Thyroid gland (tissue), 4 donors: Measurements from ENCODE around the gene HYAL1. TPM values are rescaled to one million over a fixed set of nuclear protein-coding genes. Genes with fewer than 3 reads are reported as not detected.

Source experiments
- DNase-seq, 2 donors: peaks; one replicate each; pipeline ENCODE4 v3.0.0-alpha.2; 2019
- H3K27ac ChIP-seq, 3 donors: fragments of 200-600 bp; sonication (generic); 1 replicate in 2 of 3; 2 replicates in 1 of 3; pipeline ENCODE4 v1.5.1; 2016 to 2019; ENCODE audit warnings: mild to moderate bottlenecking in 1 of 3, moderate library complexity in 1 of 3
- H3K27me3 ChIP-seq: fragments of 200-600 bp; sonication (generic); one replicate; pipeline ENCODE4 v1.5.1; 2019
- H3K36me3 ChIP-seq, 2 donors: fragments of 200-600 bp; sonication (generic); one replicate each; pipeline ENCODE4 v1.5.1; 2016 to 2019
- H3K4me1 ChIP-seq, 2 donors: fragments of 200-600 bp; sonication (generic); one replicate each; pipeline ENCODE4 v1.5.1; 2017 to 2019
- H3K4me3 ChIP-seq, 3 donors: fragments of 200-600 bp; sonication (generic); replicated peaks in 1 of 3; 1 replicate in 2 of 3; 2 replicates in 1 of 3; pipeline ENCODE4 v1.5.1; 2016; ENCODE audit warnings: mild to moderate bottlenecking in 1 of 3
- H3K9me3 ChIP-seq: fragments of 200-600 bp; sonication (generic); one replicate; pipeline ENCODE4 v1.5.1; 2017
- POLR2A ChIP-seq, 2 donors: fragments of 450-650 bp; IDR thresholded peaks; one replicate each; pipeline ENCODE4 v1.6.1; 2017; ENCODE audit warnings: antibody characterized with exemption in 2 of 2, mild to moderate bottlenecking in 2 of 2, moderate library complexity in 1 of 2
- WGBS, 2 donors: methylation state at CpG; one replicate each; pipeline ENCODE4 v1.1.5; 2017; 5-methylcytosine and 5-hydroxymethylcytosine counted together
- intact Hi-C: fragments of 100-400 bp; cut with DNase I; formaldehyde crosslinking; loops from one replicate; pipeline ENCODE4 v1.15.1; 2023
- total RNA-seq, 4 donors: library from RNA; depleted of rRNA; stranded (reverse); fragments of >200 nt; gene quantifications; one replicate each; pipeline ENCODE4 v1.2.3, GENCODE V29; 2016
- TF ChIP-seq, protein P1 (sequence below), 6 experiments: fragments of 200-600 bp in 3 of 6; fragments of 450-650 bp in 3 of 6; sonication (generic) in 3 of 6; IDR thresholded peaks; one replicate each; pipeline ENCODE4 v1.5.1; 2016 to 2019; ENCODE audit warnings: antibody characterized with exemption in 6 of 6, mild to moderate bottlenecking in 2 of 6, inconsistent platforms in 1 of 6, moderate library complexity in 1 of 6

Gene HYAL1
- total RNA-seq, 4 donors from 2014 or later = 5.8 to 13.8 (median 9.7) TPM

DNA sequence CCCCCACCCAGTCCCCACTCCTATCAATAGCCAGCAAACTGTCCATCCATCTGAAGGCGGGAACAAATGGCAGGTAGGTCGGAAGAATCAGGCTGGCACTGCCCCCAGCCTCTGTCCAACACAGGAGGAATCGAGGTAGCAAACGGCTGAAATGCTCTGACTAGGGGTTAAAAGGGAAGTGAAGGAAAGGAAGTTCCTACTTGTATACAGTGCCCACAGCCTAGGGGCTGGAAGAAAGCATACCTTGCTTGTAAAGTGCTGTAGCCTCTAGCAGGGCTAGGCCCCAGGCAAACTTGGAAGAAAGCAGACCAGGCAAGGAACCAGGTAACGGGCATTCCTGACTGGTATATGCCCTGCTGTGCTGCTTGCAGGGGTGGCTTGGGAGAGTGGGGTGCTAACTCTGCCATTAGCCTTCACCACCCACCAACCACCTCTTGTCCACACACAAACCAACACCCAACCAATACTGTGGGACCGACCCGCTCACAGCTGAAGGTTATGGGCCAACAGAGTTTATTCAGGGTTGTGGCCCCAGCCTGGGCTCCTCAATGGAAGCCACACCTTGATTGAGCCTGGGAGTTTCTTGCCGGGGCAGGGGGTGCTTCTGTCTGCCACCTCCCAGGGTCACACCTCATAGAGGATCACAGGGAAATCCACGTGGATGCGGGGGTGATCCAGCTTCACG lies 22.3 kb upstream of the HYAL1 start:
- Histone ChIP-seq H3K36me3 (peaks cover 15 to 16% of the 10 kb centered on the region in 2 donors), H3K4me1 (peaks cover 20 to 33% of the 10 kb centered on the region in 2 donors), H3K27me3 (no peaks in the 10 kb centered on the region), H3K9me3 (no peaks in the 10 kb centered on the region), H3K4me3 (no peak overlapping the region), H3K27ac (peak overlapping the region in 1 of 3 donors; percentile 98)
- TF ChIP-seq, protein P1, sequence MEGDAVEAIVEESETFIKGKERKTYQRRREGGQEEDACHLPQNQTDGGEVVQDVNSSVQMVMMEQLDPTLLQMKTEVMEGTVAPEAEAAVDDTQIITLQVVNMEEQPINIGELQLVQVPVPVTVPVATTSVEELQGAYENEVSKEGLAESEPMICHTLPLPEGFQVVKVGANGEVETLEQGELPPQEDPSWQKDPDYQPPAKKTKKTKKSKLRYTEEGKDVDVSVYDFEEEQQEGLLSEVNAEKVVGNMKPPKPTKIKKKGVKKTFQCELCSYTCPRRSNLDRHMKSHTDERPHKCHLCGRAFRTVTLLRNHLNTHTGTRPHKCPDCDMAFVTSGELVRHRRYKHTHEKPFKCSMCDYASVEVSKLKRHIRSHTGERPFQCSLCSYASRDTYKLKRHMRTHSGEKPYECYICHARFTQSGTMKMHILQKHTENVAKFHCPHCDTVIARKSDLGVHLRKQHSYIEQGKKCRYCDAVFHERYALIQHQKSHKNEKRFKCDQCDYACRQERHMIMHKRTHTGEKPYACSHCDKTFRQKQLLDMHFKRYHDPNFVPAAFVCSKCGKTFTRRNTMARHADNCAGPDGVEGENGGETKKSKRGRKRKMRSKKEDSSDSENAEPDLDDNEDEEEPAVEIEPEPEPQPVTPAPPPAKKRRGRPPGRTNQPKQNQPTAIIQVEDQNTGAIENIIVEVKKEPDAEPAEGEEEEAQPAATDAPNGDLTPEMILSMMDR (IDR thresholded peaks at IDR 0.05) = no peak
- TF ChIP-seq POLR2A (IDR thresholded peaks at IDR 0.05) = no peak
- DNase-seq = no peak
- WGBS, 2 donors = 81 to 87% methylated on average over 10 to 11 of the region's 11 CpGs
- intact Hi-C loops = loop anchor here (5.0 kb wide), 1 partner anchor 33 kb away; the partner anchor contains the start of gene IFRD2

DNA sequence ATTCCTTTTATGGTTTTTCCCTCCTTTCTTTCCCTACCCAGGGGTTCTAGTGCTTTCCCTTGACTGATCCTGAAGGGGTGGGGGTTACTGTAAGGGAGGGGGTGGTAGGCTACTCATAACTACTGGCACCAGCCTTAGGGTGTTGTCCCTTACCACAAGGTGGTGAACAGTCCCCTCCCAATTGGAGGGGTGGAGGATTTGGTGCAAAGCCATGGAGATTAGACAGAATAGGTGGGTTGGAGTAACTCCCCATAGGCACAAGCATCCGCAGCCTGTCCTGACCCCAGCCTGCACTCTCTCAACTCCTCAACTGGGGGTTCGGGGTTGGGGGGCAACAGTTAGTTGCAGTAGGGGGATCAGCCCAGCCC lies 21.7 kb upstream of the HYAL1 start:
- no peaks in the 10 kb centered on the region for H3K9me3 ChIP-seq
- no peaks in the 10 kb centered on the region for H3K27me3 ChIP-seq
- TF ChIP-seq, protein P1 (IDR thresholded peaks at IDR 0.05) = no peak
- no peak for TF ChIP-seq POLR2A (IDR thresholded peaks at IDR 0.05)
- intact Hi-C loops = loop anchor here (5.0 kb wide), 1 partner anchor 33 kb away; the partner anchor contains the start of gene IFRD2
- H3K27ac ChIP-seq = peak overlapping the region in 2 of 3 donors; percentile 32 to 98
- no peak for DNase-seq
- no peak overlapping the region for H3K4me3 ChIP-seq
- peaks cover 10% of the 10 kb centered on the region in 2 donors for H3K36me3 ChIP-seq
- WGBS, 2 donors = 81 to 86% methylated on average over 2 of the region's 2 CpGs
- H3K4me1 ChIP-seq = peaks cover 25 to 38% of the 10 kb centered on the region in 2 donors

DNA sequence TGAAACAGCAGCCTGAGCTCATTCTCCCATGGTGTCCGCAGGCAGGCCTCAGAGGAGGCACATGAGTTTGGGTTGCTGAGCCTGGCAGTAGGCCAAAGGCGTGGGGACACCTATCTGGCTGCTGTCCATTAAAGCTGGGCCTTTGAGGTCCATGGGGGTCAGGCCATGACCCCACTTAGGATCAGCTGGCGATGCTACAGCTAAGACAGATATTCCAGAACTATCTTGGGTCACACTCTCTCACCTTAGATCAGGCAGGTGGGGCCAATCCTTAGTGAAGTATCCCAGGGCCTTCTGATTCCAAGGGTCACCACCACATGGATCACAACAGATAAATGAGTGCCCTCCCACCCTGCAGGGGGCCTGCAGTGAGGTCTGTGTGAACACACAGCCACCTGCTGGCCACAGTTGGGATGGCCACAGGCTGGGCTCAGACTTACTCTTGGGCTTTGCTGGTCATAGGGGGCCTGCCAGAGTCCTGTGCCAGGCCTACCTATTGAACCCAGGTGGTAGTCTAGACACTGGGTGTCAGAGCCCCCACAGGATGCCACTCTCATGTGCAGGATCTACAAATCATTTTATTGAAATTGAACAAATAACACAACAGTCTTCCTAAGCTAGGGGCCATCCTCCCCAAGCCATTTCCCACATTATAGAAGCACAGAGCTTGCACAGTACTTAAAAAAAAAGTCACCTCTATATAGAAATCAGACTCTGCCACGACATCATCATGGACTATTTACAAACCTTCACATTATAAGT lies 21.2 kb upstream of the HYAL1 start:
- H3K4me3 ChIP-seq = no peak overlapping the region

DNA sequence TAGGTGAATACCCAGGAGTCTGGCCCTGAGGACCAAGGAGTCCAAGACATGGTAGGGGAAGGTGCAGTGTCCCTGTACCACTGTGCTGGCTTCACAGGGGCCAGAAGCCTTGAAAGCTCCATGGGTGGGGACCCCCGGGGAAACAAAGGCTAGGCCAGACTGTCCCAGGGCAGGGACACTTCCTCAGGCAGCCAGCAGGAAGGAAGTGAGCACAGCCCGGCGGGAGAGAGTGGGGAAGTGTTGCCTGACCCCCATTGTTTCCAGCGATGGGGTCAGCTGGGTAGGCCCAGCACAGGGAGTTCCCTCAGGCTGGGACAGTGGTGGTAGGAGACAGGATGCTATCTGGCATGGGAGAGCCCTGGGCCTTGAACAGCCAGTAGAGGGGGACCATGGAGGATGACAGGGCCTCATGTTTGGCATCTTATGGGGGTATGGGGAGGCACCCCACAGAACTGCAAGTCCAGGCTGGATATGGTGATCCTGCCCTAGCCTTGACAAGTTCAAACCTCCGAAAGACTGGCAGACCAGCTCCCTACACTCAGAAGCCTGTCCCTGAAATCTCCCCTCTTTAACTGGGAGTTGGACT lies 20.3 kb upstream of the HYAL1 start:
- DNase-seq = no peak
- 79 to 81% methylated on average over 4 to 5 of the region's 5 CpGs for whole genome bisulfite sequencing, 2 donors
- H3K27me3 ChIP-seq = no peaks in the 10 kb centered on the region
- intact Hi-C loops = no loop called here
- H3K9me3 ChIP-seq = no peaks in the 10 kb centered on the region
- peaks cover 4 to 5% of the 10 kb centered on the region in 2 donors for H3K36me3 ChIP-seq
- TF ChIP-seq, protein P1 (IDR thresholded peaks at IDR 0.05) = no peak
- no peak for TF ChIP-seq POLR2A (IDR thresholded peaks at IDR 0.05)
- peak overlapping the region; percentile 22 to 98 (median 96) for H3K27ac ChIP-seq
- no peak overlapping the region for H3K4me3 ChIP-seq
- H3K4me1 ChIP-seq = peaks cover 31 to 51% of the 10 kb centered on the region in 2 donors

More for the DNA sequence above, 21.2 kb upstream of the HYAL1 start:
- Histone ChIP-seq H3K36me3 (peaks cover 4 to 5% of the 10 kb centered on the region in 2 donors), H3K27me3 (no peaks in the 10 kb centered on the region), H3K4me1 (peaks cover 30 to 44% of the 10 kb centered on the region in 2 donors), H3K27ac (peak overlapping the region; percentile 22 to 98 (median 32)), H3K9me3 (no peaks in the 10 kb centered on the region)
- intact Hi-C loops = loop anchor here (5.0 kb wide), 1 partner anchor 32 kb away; the partner anchor contains the start of gene IFRD2
- DNase-seq = peak; percentile 68 to 70
- 50 to 51% methylated on average over 2 to 4 of the region's 4 CpGs for WGBS, 2 donors
- TF ChIP-seq, protein P1 (IDR thresholded peaks at IDR 0.05) = peak; percentile 52 to 87 (median 83)
- TF ChIP-seq POLR2A (IDR thresholded peaks at IDR 0.05) = no peak
